Ishikawa (cell line): ENCODE results near the gene TPT1.

ENCODE experiments used
- CEBPB ChIP-seq: IDR thresholded peaks from 2 replicates; pipeline ENCODE4 v1.6.1; 2012
- CREB1 ChIP-seq: IDR thresholded peaks from 2 replicates; pipeline ENCODE4 v1.6.1; 2012; ENCODE audit warnings: low read depth
- EGR1 ChIP-seq: IDR thresholded peaks from 2 replicates; pipeline ENCODE4 v1.6.1; 2012
- EP300 ChIP-seq: IDR thresholded peaks from 2 replicates; pipeline ENCODE4 v1.6.1; 2012; ENCODE audit warnings: borderline replicate concordance
- FOXM1 ChIP-seq: IDR thresholded peaks from 2 replicates; pipeline ENCODE4 v1.6.1; 2012; ENCODE audit warnings: low read depth, borderline replicate concordance
- NFIC ChIP-seq: IDR thresholded peaks from 2 replicates; pipeline ENCODE4 v1.6.1; 2012
- RAD21 ChIP-seq: IDR thresholded peaks from 2 replicates; pipeline ENCODE4 v1.6.1; 2012; ENCODE audit warnings: low read depth
- TAF1 ChIP-seq: IDR thresholded peaks from 2 replicates; pipeline ENCODE4 v1.6.1; 2012; ENCODE audit warnings: low read depth, mild to moderate bottlenecking
- TCF12 ChIP-seq: IDR thresholded peaks from 2 replicates; pipeline ENCODE4 v1.6.1; 2012; ENCODE audit warnings: low read depth
- TEAD4 ChIP-seq: IDR thresholded peaks from 2 replicates; pipeline ENCODE4 v1.6.1; 2012
- YY1 ChIP-seq: IDR thresholded peaks from 2 replicates; pipeline ENCODE4 v1.6.1; 2012; ENCODE audit warnings: low read depth
- ZBTB7A ChIP-seq: IDR thresholded peaks from 2 replicates; pipeline ENCODE4 v1.6.1; 2012; ENCODE audit warnings: low read depth
- TF ChIP-seq, protein P1 (sequence below): IDR thresholded peaks from 2 replicates; pipeline ENCODE4 v1.6.1; 2012; ENCODE audit warnings: low read depth, mild to moderate bottlenecking
- TF ChIP-seq, protein P2 (sequence below): IDR thresholded peaks from 2 replicates; pipeline ENCODE4 v1.6.1; 2012
- TF ChIP-seq, protein P3 (sequence below): IDR thresholded peaks from 2 replicates; pipeline ENCODE4 v1.6.1; 2012

Gene TPT1

DNA sequence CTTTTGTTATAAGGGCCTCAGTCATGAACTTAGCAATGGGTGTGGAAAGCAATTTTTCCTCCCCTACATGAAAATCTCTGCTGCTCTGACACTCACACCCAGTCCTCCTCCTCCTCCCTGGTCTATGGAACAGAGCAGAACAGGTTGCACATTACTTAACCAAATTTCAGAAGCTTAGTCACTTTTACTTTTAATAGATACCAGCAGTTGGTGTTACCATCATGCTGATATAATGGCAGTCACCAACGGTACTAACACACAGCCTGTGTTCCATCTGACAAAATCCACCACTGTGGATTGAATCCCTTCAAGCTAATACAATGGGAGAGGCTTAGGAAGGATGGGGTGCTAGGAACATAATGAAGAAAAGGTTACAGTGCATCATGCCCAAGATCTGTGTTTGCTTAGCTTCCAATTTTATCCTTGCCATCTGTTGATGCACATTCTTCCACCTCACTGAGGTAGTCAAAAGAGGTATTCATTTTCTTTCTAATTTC is 9.8 kb downstream of the TPT1 start:
- no peak for TF ChIP-seq CEBPB
- TF ChIP-seq, protein P1, sequence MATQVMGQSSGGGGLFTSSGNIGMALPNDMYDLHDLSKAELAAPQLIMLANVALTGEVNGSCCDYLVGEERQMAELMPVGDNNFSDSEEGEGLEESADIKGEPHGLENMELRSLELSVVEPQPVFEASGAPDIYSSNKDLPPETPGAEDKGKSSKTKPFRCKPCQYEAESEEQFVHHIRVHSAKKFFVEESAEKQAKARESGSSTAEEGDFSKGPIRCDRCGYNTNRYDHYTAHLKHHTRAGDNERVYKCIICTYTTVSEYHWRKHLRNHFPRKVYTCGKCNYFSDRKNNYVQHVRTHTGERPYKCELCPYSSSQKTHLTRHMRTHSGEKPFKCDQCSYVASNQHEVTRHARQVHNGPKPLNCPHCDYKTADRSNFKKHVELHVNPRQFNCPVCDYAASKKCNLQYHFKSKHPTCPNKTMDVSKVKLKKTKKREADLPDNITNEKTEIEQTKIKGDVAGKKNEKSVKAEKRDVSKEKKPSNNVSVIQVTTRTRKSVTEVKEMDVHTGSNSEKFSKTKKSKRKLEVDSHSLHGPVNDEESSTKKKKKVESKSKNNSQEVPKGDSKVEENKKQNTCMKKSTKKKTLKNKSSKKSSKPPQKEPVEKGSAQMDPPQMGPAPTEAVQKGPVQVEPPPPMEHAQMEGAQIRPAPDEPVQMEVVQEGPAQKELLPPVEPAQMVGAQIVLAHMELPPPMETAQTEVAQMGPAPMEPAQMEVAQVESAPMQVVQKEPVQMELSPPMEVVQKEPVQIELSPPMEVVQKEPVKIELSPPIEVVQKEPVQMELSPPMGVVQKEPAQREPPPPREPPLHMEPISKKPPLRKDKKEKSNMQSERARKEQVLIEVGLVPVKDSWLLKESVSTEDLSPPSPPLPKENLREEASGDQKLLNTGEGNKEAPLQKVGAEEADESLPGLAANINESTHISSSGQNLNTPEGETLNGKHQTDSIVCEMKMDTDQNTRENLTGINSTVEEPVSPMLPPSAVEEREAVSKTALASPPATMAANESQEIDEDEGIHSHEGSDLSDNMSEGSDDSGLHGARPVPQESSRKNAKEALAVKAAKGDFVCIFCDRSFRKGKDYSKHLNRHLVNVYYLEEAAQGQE, result no peak
- no peak for TF ChIP-seq ZBTB7A
- TF ChIP-seq, protein P2, sequence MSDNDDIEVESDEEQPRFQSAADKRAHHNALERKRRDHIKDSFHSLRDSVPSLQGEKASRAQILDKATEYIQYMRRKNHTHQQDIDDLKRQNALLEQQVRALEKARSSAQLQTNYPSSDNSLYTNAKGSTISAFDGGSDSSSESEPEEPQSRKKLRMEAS, result no peak
- TF ChIP-seq FOXM1, result no peak
- TF ChIP-seq EP300, result no peak
- TF ChIP-seq RAD21, result no peak
- no peak for TF ChIP-seq YY1
- no peak for TF ChIP-seq CREB1
- TF ChIP-seq TEAD4, result no peak
- no peak for TF ChIP-seq EGR1
- TF ChIP-seq, protein P3, sequence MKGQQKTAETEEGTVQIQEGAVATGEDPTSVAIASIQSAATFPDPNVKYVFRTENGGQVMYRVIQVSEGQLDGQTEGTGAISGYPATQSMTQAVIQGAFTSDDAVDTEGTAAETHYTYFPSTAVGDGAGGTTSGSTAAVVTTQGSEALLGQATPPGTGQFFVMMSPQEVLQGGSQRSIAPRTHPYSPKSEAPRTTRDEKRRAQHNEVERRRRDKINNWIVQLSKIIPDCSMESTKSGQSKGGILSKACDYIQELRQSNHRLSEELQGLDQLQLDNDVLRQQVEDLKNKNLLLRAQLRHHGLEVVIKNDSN, result no peak
- TF ChIP-seq NFIC, result no peak
- no peak for TF ChIP-seq TCF12
- no peak for TF ChIP-seq TAF1

DNA sequence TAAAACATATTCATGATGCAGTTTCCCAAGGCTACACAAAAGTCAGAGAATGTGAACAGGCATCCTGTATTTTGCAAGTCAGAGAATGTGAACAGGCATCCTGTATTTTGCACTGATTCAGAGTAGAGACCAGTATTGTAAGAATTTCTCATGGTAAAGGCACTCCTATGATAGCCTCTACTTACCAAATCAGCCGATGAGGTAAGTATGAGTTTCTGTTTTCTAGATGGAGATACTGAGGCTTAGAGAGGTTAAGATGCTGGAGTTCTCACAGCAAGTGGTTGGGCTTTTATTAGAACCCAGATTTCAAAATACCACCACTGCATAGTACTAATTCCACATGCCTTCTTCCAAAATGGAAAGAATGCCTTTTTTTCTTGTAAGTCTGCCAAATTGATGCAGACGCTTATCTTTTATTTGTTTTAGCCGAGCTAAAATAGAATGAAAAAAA is 12.3 kb downstream of the TPT1 start:
- TF ChIP-seq, protein P1, result no peak
- TF ChIP-seq, protein P2, result no peak
- TF ChIP-seq EP300 (no peak), TEAD4 (no peak), YY1 (no peak), CEBPB (no peak), FOXM1 (no peak), CREB1 (no peak), EGR1 (no peak), RAD21 (no peak), NFIC (no peak), TAF1 (no peak)
- TF ChIP-seq, protein P3, result no peak

DNA sequence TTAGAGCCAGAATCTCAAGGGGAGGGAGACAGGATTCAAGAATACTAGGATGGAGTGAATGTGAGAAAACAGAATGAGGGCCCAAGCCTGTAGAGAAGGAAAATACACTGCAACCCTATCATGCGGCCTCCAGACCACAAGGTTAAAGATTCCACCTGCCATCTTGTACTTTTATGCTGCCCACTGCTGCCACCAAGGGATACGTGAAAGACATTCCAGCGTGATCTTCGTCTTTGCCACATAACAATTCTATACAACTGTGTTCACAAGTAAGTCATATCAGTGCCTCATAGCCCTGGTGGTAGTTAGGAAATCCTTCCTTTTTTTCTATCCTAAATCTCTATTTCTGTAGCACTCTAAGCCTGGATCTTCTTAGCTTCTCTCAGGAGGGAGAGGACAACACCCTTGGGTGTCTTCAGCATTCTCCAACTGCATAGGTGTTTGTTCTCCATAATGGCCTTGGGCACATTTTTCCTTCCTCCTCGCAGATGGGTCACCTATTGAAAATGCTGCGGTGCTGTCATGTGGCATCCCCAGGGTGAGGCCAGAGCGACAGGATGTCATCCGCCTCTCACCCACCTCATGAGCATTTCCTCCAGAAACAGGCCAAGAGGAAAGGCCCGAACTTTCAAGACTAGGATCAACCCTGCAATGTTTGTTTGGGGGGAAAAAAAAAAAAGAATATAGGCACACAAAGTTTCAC is 13.6 kb downstream of the TPT1 start:
- TF ChIP-seq EGR1 (no peak), TCF12 (no peak), TAF1 (no peak), ZBTB7A (no peak), CREB1 (no peak), TEAD4 (no peak), YY1 (no peak), FOXM1 (no peak)
- TF ChIP-seq, protein P2, result no peak

DNA sequence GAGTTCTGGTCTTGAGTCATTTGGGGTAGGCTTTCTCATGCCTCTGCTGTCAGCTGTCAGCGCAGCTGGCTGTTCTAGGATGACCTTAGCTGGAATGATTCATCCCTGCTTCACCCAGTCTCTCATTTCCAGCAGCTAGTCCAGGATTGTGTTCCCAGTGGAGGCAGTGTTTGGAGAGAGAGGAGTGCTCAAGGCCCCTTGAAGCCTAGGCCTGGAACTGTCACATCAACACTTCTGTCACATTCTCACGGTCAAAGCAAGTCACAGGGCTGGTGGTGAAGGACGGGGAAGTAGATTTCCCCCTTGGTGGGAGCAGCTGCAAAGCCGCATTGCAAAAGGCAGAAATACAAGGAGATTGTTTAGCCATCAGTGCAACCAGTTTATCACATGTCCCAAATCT is 15.2 kb downstream of the TPT1 start:
- TF ChIP-seq CREB1, result no peak
- TF ChIP-seq, protein P1, result no peak
- no peak for TF ChIP-seq RAD21
- TF ChIP-seq NFIC, result no peak
- no peak for TF ChIP-seq TCF12
- TF ChIP-seq TEAD4, result no peak
- no peak for TF ChIP-seq ZBTB7A
- no peak for TF ChIP-seq EP300
